Naive thymus-derived CD4-positive, alpha-beta T cell (primary cell): ENCODE results near the gene CUL2. TPM values are rescaled to one million over a fixed set of nuclear protein-coding genes. Genes with fewer than 3 reads are reported as not detected.
A peak's percentile ranks its signal among the peaks of the same experiment; 100 is the strongest.

Experiments
- ATAC-seq: fragments of 150-1000 bp; cut with Tn5 transposase; 2 replicates; pipeline ENCODE4 v1.10.0; 2021; ENCODE audit warnings: mild to moderate bottlenecking, moderate library complexity
- CTCF ChIA-PET: fragments of 350-600 bp; sonication (Branson Sonifier 250); formaldehyde crosslinking; loops from one replicate; lab custom pipeline; 2021; ENCODE audit warnings: antibody characterized with exemption; lab: Charles Lee
- POLR2A ChIA-PET: fragments of 350-600 bp; sonication (Branson Sonifier 250); formaldehyde crosslinking; loops from one replicate; lab custom pipeline; 2021; ENCODE audit warnings: antibody characterized with exemption, inconsistent platforms; lab: Charles Lee
- DNase-seq, 9 donors: peaks; one replicate each; pipeline versions ENCODE4 v3.0.0 to v3.0.0-alpha.2; 2020 to 2022; ENCODE audit warnings: mixed read lengths in 1 of 9
- H3K27ac ChIP-seq: one replicate; pipeline ENCODE4 v1.7.0; 2013; ENCODE audit warnings: mild to moderate bottlenecking, low read depth, low read length, moderate library complexity
- H3K27me3 ChIP-seq, 2 donors: one replicate each; pipeline ENCODE4 v1.7.0; 2013; ENCODE audit warnings: low read length in 2 of 2, mild to moderate bottlenecking in 2 of 2, moderate library complexity in 2 of 2; ENCODE audit not compliant: control insufficient read depth in 2 of 2, insufficient read depth in 2 of 2
- H3K36me3 ChIP-seq, 3 experiments: 1 replicate in 2 of 3; 2 replicates in 1 of 3; pipeline ENCODE4 v1.7.0; 2013; ENCODE audit warnings: low read length in 3 of 3, mild to moderate bottlenecking in 3 of 3, moderate library complexity in 1 of 3; ENCODE audit not compliant: insufficient read depth in 3 of 3, control insufficient read depth in 2 of 3
- H3K4me1 ChIP-seq, 2 donors: one replicate each; pipeline ENCODE4 v1.7.0; 2013; ENCODE audit warnings: low read length in 2 of 2, mild to moderate bottlenecking in 2 of 2, moderate library complexity in 1 of 2; ENCODE audit not compliant: control insufficient read depth in 2 of 2, insufficient read depth in 2 of 2
- H3K4me3 ChIP-seq: 2 replicates; pipeline ENCODE4 v1.7.0; 2013; ENCODE audit warnings: mild to moderate bottlenecking, low read length
- H3K9me3 ChIP-seq, 3 experiments: 1 replicate in 2 of 3; 2 replicates in 1 of 3; pipeline ENCODE4 v1.7.0; 2013; ENCODE audit warnings: low read length in 3 of 3; ENCODE audit not compliant: control insufficient read depth in 2 of 3
- H3K27ac Mint-ChIP-seq, 9 donors: one replicate each; pipeline ENCODE4 v1.8.0; 2020 to 2022; ENCODE audit warnings: mixed read lengths in 9 of 9, mild to moderate bottlenecking in 8 of 9, moderate library complexity in 5 of 9, inconsistent platforms in 2 of 9
- H3K27me3 Mint-ChIP-seq, 5 donors: one replicate each; pipeline ENCODE4 v1.8.0; 2021 to 2022; ENCODE audit warnings: mixed read lengths in 5 of 5, mild to moderate bottlenecking in 1 of 5
- H3K36me3 Mint-ChIP-seq, 5 donors: one replicate each; pipeline ENCODE4 v1.8.0; 2020 to 2022; ENCODE audit warnings: mixed read lengths in 5 of 5, mild to moderate bottlenecking in 3 of 5, inconsistent platforms in 1 of 5
- H3K4me1 Mint-ChIP-seq, 7 donors: one replicate each; pipeline ENCODE4 v1.8.0; 2020 to 2022; ENCODE audit warnings: mixed read lengths in 7 of 7, mild to moderate bottlenecking in 3 of 7, inconsistent platforms in 1 of 7
- H3K4me3 Mint-ChIP-seq, 10 donors: one replicate each; pipeline ENCODE4 v1.8.0; 2020 to 2022; ENCODE audit warnings: mild to moderate bottlenecking in 10 of 10, mixed read lengths in 10 of 10, moderate library complexity in 6 of 10, inconsistent platforms in 2 of 10
- H3K9me3 Mint-ChIP-seq, 11 donors: one replicate each; pipeline ENCODE4 v1.8.0; 2020 to 2022; ENCODE audit warnings: mixed read lengths in 11 of 11, mild to moderate bottlenecking in 4 of 11, inconsistent platforms in 1 of 11, moderate library complexity in 1 of 11
- intact Hi-C, 2 donors: fragments of 100-400 bp; cut with micrococcal nuclease; formaldehyde crosslinking; loops; one replicate each; pipeline ENCODE4 v1.15.1; 2023
- polyA plus RNA-seq, 2 donors: library from polyadenylated mRNA; unstranded; fragments of 300-500 nt; fragmentation: Illumina TruSeq; gene quantifications; one replicate each; pipeline ENCODE4 v1.2.3, GENCODE V29; 2021
- total RNA-seq, 6 experiments: library from RNA in 5 of 6; stranded (reverse) in 5 of 6; gene quantifications; 1 replicate in 5 of 6; 2 replicates in 1 of 6; pipeline ENCODE4 v1.2.3 and lab custom pipeline; 2021 to 2026

The CUL2 gene
- total and polyA plus RNA-seq, 7 experiments from 2014 or later = 26.5 to 43.7 (median 35.7) TPM

DNA sequence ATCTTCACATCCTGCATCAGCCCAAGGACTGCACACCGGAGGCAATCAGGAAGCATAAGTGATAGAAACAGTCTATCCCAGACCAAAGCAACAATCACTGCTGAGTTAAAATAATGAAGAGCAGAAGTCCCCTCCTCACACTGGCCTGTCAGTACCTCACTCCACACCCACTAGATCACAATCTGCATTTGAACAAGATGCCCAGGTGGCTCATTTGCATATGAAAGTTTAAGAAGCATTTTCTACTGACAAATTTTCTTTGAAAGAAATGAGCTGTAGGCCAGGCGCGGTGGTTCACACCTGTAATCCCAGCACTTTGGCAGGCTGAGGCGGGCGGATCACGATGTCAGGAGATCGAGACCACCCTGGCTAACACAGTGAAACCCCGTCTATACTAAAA lies 77.4 kb downstream of the CUL2 start:
- CTCF ChIA-PET = interaction anchor here (1.5 kb wide), 1 partner anchor 18 kb away, joined by 7 read pairs; no protein-coding TSS in a partner anchor
- H3K4me1 ChIP-seq = peaks cover 0 to 10% of the 10 kb centered on the region in 2 donors
- Mint-ChIP-seq H3K4me1 (peaks cover 0 to 28% (median 17%) of the 10 kb centered on the region in 7 donors), H3K27me3 (no peaks in the 10 kb centered on the region), H3K9me3 (no peaks in the 10 kb centered on the region), H3K4me3 (peak overlapping the region in 8 of 10 donors; percentile 19 to 71 (median 52)), H3K36me3 (peaks cover 0 to 38% (median 28%) of the 10 kb centered on the region in 5 donors), H3K27ac (peak overlapping the region in 8 of 9 donors; percentile 87 to 98 (median 95))
- peak overlapping the region; percentile 61 for H3K27ac ChIP-seq
- POLR2A ChIA-PET = interaction anchor here (1.2 kb wide), 1 partner anchor 114 kb away, joined by 4 read pairs; the partner anchor contains the start of gene CREM
- ATAC-seq (no peak), DNase-seq (peak in 1 of 9 donors; percentile 0)
- H3K27me3 ChIP-seq = no peaks in the 10 kb centered on the region
- H3K4me3 ChIP-seq = no peak overlapping the region
- intact Hi-C loops = loop anchor here (2.0 to 5.0 kb wide), 3 partner anchors 14 to 205 kb away; no protein-coding TSS in a partner anchor
- H3K36me3 ChIP-seq = peaks cover 0 to 31% (median 26%) of the 10 kb centered on the region in 3 experiments
- H3K9me3 ChIP-seq = no peaks in the 10 kb centered on the region

DNA sequence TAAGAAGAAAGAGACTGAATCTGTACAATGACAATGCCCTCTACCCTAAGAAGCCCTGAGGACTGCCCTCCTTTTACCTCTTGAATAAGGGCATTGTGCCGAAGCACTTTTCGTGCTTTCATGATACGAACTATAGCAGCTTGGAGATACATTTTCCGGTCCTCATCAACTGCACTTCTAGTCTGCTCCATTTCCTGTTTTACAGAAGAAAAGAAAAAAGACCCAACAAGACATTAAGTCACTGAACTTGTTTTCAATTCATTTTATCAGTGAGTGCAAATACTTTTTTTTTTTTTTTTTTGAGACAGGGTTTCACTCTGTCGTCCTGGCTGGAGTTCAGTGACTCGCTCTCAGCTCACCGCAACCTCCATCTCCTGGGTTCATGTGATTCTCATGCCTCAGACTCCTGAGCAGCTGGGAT lies 78.4 kb downstream of the CUL2 start:
- H3K4me3 ChIP-seq = no peak overlapping the region
- H3K27ac ChIP-seq = peak overlapping the region; percentile 61
- CTCF ChIA-PET = interaction anchor here (1.2 kb wide), 1 partner anchor 17 kb away, joined by 6 read pairs; no protein-coding TSS in a partner anchor
- H3K36me3 Mint-ChIP-seq = peaks cover 0 to 31% (median 25%) of the 10 kb centered on the region in 5 donors
- no peaks in the 10 kb centered on the region for H3K27me3 ChIP-seq
- intact Hi-C loops = loop anchor here (1.0 to 5.0 kb wide), 4 partner anchors 15 to 206 kb away; no protein-coding TSS in a partner anchor
- H3K9me3 ChIP-seq = no peaks in the 10 kb centered on the region
- DNase-seq (peak in 7 of 9 donors; percentile 31 to 67 (median 59)), ATAC-seq (peak; percentile 71)
- H3K36me3 ChIP-seq = peaks cover 0 to 31% (median 23%) of the 10 kb centered on the region in 3 experiments
- peaks cover 0 to 10% of the 10 kb centered on the region in 2 donors for H3K4me1 ChIP-seq
- peak overlapping the region; percentile 39 to 98 (median 94) for H3K27ac Mint-ChIP-seq
- POLR2A ChIA-PET = interaction anchor here (0.6 to 1.2 kb wide), 3 partner anchors 16 to 196 kb away, joined by 3 to 5 read pairs (median 4); partner anchors contain the start of gene CREM
- no peaks in the 10 kb centered on the region for H3K9me3 Mint-ChIP-seq
- H3K27me3 Mint-ChIP-seq = no peaks in the 10 kb centered on the region
- peak overlapping the region in 9 of 10 donors; percentile 46 to 83 (median 69) for H3K4me3 Mint-ChIP-seq
- peaks cover 0 to 28% (median 17%) of the 10 kb centered on the region in 7 donors for H3K4me1 Mint-ChIP-seq

DNA sequence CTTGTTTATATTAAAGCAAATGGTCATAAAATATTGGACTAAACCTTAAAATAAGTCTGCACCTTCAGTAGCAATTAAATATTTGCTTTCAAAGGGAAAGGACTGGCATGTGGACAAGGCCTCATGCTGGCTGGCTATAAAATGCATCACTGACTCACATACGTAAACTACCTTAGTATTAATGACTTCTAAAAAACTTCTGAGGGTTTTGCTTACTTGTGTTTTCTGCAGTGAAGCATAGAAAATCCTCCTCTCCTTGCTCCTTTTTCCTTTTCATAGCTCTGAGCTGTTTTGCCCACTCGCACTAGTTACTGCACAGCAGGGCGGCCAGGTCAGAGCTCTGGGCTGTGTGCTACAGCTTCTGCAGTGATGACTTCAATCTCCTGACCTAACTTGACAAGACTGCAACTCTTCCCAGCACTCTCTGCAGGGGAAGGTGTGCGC lies 82.3 kb downstream of the CUL2 start:
- Histone ChIP-seq H3K36me3 (peaks cover 0 to 23% (median 22%) of the 10 kb centered on the region in 3 experiments), H3K27me3 (no peaks in the 10 kb centered on the region), H3K9me3 (no peaks in the 10 kb centered on the region), H3K4me1 (peaks cover 0 to 10% of the 10 kb centered on the region in 2 donors), H3K27ac (no peak overlapping the region), H3K4me3 (no peak overlapping the region)
- Mint-ChIP-seq H3K4me3 (no peak overlapping the region), H3K36me3 (peaks cover 0 to 37% (median 24%) of the 10 kb centered on the region in 5 donors), H3K4me1 (peaks cover 0 to 21% (median 16%) of the 10 kb centered on the region in 7 donors), H3K27ac (peak overlapping the region in 5 of 9 donors; percentile 9 to 71 (median 21)), H3K9me3 (no peaks in the 10 kb centered on the region), H3K27me3 (no peaks in the 10 kb centered on the region)
- DNase-seq (no peak), ATAC-seq (no peak)
- ChIA-PET CTCF (no interaction called here), POLR2A (no interaction called here)
- intact Hi-C loops = no loop called here

DNA sequence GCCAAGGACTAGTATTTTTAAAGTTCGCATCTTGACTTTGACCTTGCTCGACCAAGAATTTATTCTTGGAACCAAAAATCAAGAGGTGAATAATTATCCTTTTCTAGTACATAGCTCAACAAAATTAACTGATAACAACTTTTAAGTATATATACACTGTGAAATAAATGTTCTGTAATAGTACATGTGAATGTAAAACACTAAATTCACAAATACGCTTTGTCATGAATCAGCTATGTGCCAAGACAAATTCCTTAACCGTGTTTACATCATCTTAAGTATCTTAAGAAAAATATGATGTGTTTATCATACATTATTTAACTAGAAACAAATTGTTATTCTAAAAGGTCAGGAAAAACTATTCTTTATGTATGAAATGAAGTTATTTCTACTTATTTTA lies 83.3 kb downstream of the CUL2 start:
- Histone ChIP-seq H3K4me1 (peaks cover 0 to under 1% of the 10 kb centered on the region in 2 donors), H3K36me3 (peaks cover 0 to 16% (median 14%) of the 10 kb centered on the region in 3 experiments), H3K9me3 (no peaks in the 10 kb centered on the region), H3K27me3 (no peaks in the 10 kb centered on the region), H3K27ac (no peak overlapping the region), H3K4me3 (no peak overlapping the region)
- POLR2A ChIA-PET = interaction anchor here (0.5 kb wide), 1 partner anchor 41 kb away, joined by 3 read pairs; no protein-coding TSS in a partner anchor
- intact Hi-C loops = no loop called here
- CTCF ChIA-PET = no interaction called here
- no peak overlapping the region for H3K4me3 Mint-ChIP-seq
- no peaks in the 10 kb centered on the region for H3K9me3 Mint-ChIP-seq
- no peak for DNase-seq
- ATAC-seq = no peak
- H3K36me3 Mint-ChIP-seq = peaks cover 0 to 32% (median 19%) of the 10 kb centered on the region in 5 donors
- H3K27ac Mint-ChIP-seq = peak overlapping the region in 3 of 9 donors; percentile 9 to 66 (median 16)
- H3K4me1 Mint-ChIP-seq = peaks cover 0 to 10% (median 5%) of the 10 kb centered on the region in 7 donors
- no peaks in the 10 kb centered on the region for H3K27me3 Mint-ChIP-seq

DNA sequence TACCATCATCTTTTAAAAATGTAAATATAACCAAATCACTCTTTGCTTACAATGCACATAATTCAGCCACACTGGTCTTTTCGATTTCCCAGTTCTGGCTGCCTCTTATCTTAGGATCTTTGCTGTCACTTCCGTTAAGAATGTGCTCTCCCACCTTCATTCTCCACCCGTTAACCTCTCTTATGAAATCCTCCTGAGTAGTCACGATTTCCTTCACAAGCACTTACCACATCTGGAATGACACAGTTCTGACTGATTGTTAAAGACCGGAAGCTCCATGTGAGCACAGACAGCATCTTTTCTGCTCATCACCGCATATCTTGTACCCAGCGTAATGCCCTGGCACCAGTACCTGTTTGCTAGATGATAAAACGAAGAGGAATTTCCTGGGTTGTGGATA lies 84.3 kb downstream of the CUL2 start:
- DNase-seq (no peak), ATAC-seq (peak; percentile 31)
- CTCF ChIA-PET = no interaction called here
- H3K27me3 ChIP-seq = no peaks in the 10 kb centered on the region
- POLR2A ChIA-PET = interaction anchor here (0.6 kb wide), 1 partner anchor 12 kb away, joined by 3 read pairs; no protein-coding TSS in a partner anchor
- peaks cover 0 to 14% (median 10%) of the 10 kb centered on the region in 3 experiments for H3K36me3 ChIP-seq
- H3K27me3 Mint-ChIP-seq = no peaks in the 10 kb centered on the region
- H3K4me3 Mint-ChIP-seq = no peak overlapping the region
- intact Hi-C loops = no loop called here
- no peaks in the 10 kb centered on the region for H3K9me3 ChIP-seq
- H3K9me3 Mint-ChIP-seq = no peaks in the 10 kb centered on the region
- peaks cover 0 to 6% (median 0%) of the 10 kb centered on the region in 7 donors for H3K4me1 Mint-ChIP-seq
- no peaks in the 10 kb centered on the region for H3K4me1 ChIP-seq
- H3K27ac Mint-ChIP-seq = peak overlapping the region in 1 of 9 donors; percentile 15
- H3K4me3 ChIP-seq = no peak overlapping the region
- H3K36me3 Mint-ChIP-seq = peaks cover 0 to 28% (median 14%) of the 10 kb centered on the region in 5 donors
- H3K27ac ChIP-seq = no peak overlapping the region

DNA sequence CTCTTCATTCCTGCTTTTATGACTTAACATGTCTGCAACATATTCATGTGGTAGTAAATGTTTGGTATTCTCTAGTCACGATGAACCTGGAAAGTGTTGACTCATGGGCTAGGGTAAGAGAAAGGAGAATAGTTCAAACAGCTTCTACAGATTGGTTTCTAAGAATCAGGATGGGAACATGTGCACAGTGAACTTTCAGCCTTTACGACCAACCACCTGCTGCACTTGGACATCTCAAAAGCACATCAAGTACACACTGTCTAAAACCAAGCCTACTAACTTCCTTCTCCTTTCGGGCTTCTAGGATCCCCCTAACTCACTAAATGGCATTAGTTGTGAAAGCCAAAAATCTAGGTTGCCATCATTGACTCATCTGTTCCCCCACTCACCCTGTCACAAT lies 85.5 kb downstream of the CUL2 start:
- intact Hi-C loops = no loop called here
- DNase-seq (no peak), ATAC-seq (no peak)
- CTCF ChIA-PET = interaction anchor here (1.5 kb wide), 1 partner anchor 10 kb away, joined by 6 read pairs; no protein-coding TSS in a partner anchor
- Histone ChIP-seq H3K4me1 (no peaks in the 10 kb centered on the region), H3K27ac (no peak overlapping the region), H3K27me3 (no peaks in the 10 kb centered on the region), H3K36me3 (peaks cover 0 to 7% (median 3%) of the 10 kb centered on the region in 3 experiments), H3K9me3 (no peaks in the 10 kb centered on the region), H3K4me3 (no peak overlapping the region)
- Mint-ChIP-seq H3K4me3 (no peak overlapping the region), H3K36me3 (peaks cover 0 to 21% (median 5%) of the 10 kb centered on the region in 5 donors), H3K27me3 (no peaks in the 10 kb centered on the region), H3K4me1 (no peaks in the 10 kb centered on the region), H3K9me3 (no peaks in the 10 kb centered on the region), H3K27ac (peak overlapping the region in 2 of 9 donors; percentile 15 to 58)
- POLR2A ChIA-PET = no interaction called here
